Measurements from ENCODE around the gene KAT5.
"Not testable (repeated sequence)": the region's sequence is repeated elsewhere in the genome, so short reads cannot be mapped to it uniquely, and the experiment has no call there.

KAT5 gene

GRCh38 chr11:65745049-65745448, 33.0 kb downstream of the KAT5 start:
- DNase-seq: no peak

- DNase-seq: not testable (repeated sequence)
These were observed 50.1 kb downstream of the KAT5 start for GRCh38 chr11:65762169-65762568.

GRCh38 chr11:65762816-65763215, 50.8 kb downstream of the KAT5 start:
- not testable (repeated sequence) for DNase-seq

- DNase-seq: no peak
These were observed 52.4 kb downstream of the KAT5 start for GRCh38 chr11:65764434-65764833.

- no peak for DNase-seq
These were observed 54.5 kb downstream of the KAT5 start for GRCh38 chr11:65766535-65766934.

- no peak for DNase-seq
These were observed 55.4 kb downstream of the KAT5 start for GRCh38 chr11:65767406-65767805.

GRCh38 chr11:65767806-65768205, 55.8 kb downstream of the KAT5 start:
- not testable (repeated sequence) for DNase-seq
